ENCODE results near the gene BOC. TPM values are rescaled to one million over a fixed set of nuclear protein-coding genes. Genes with fewer than 3 reads are reported as not detected.

The BOC gene
- total and polyA plus RNA-seq, 7 experiments from 2014 or later: 0.98 TPM; not detected in 6

DNA sequence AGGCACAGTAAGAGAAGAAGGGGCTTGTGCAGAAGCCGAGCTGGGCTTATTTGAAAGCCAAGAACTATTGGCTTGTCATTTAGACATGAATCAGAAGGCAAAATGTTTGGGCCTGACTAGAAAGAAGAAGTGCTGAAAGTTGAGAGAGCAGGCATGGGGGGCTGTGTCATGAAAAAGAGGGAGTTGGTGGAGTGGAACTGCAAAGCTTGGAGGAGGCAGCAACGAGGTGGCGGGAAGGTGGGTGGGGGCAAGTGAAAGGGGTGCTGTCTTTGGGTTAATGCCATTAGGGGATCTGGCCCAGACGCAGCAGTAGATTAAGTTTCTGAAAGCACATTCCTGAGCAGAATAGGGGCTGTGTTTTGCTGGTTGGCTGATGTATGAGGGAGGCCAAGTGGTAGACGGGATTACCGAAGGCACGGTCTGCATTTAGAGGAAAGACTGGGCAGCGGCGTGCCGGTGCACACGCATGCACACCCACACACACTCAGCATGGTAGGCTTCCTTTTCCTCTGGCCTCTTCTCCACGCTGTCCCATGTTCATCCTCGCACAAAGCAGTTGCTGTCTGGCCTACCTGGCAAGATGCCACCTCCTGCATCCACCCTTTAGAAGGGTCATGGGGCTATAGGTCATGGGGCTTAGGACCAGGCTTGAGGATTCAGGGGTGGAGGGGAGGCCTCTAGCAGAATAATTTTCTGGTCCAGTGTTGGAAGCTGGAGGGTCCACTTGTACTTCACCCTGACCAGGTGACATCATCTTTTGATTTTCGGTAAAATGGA lies 43.0 kb downstream of the BOC start:
- ChIA-PET POLR2A (no interaction called here), CTCF (no interaction called here)
- no peaks in the 10 kb centered on the region for H3K9me3 ChIP-seq (ENCODE audit: control insufficient read depth in 2 of 3, low read length in 3 of 3)
- H3K4me3 Mint-ChIP-seq: no peak overlapping the region
- H3K4me3 ChIP-seq (ENCODE audit: low read length): no peak overlapping the region
- H3K36me3 Mint-ChIP-seq: no peaks in the 10 kb centered on the region
- peaks cover 0 to 3% (median 0%) of the 10 kb centered on the region in 5 donors for H3K27me3 Mint-ChIP-seq
- H3K27me3 ChIP-seq (ENCODE audit: control insufficient read depth in 2 of 2, insufficient read depth in 2 of 2, low read length in 2 of 2): no peaks in the 10 kb centered on the region
- H3K27ac ChIP-seq (ENCODE audit: low read depth, low read length): no peak overlapping the region
- H3K4me1 Mint-ChIP-seq: peaks cover 0 to 4% (median 0%) of the 10 kb centered on the region in 7 donors
- no peak for DNase-seq
- no peaks in the 10 kb centered on the region for H3K9me3 Mint-ChIP-seq
- intact Hi-C loops (cut with micrococcal nuclease): no loop called here
- peak; percentile 10 for ATAC-seq
- no peaks in the 10 kb centered on the region for H3K36me3 ChIP-seq (ENCODE audit: control insufficient read depth in 2 of 3, insufficient read depth in 3 of 3, low read length in 3 of 3)
- no peak overlapping the region for H3K27ac Mint-ChIP-seq
- no peaks in the 10 kb centered on the region for H3K4me1 ChIP-seq (ENCODE audit: control insufficient read depth in 2 of 2, insufficient read depth in 2 of 2, low read length in 2 of 2)

DNA sequence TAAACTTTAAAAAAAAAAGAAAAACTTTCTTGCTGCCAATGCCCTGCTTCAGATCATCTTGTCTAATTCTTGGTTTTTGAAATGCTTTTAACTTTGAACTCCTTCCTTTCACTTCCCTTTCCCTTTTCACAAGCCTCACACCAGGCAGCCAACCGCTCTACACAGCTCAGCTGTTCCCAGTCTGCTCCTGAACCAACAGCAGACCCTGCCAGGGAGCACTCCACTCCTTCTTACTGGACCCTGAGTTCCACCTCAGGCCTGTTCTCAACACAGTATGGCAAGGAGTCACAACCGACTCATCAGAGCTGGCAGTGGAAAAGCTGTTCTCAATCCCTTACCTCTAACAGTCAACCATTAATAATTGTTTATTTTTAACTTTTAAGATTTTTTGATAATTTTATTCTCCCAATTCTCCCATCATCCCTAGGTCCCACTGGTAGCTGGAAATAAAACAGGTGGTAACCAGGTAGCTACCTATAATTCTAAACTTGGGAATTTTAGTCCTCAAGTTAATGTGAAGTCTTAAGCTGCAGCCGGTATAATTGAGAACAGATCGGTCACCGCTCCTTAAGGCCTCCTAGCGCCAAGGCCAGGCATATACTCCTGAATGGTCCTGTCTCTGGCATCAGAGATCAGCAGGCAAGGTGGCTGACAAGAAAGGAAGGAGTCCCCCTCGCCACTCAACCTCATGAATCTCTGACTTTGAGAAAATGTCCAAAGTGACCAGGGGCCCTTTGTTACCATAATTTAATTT lies 43.9 kb downstream of the BOC start:
- H3K36me3 Mint-ChIP-seq: no peaks in the 10 kb centered on the region
- no peak overlapping the region for H3K4me3 ChIP-seq (ENCODE audit: low read length)
- no peak overlapping the region for H3K4me3 Mint-ChIP-seq
- ChIA-PET CTCF (no interaction called here), POLR2A (no interaction called here)
- no peaks in the 10 kb centered on the region for H3K9me3 ChIP-seq (ENCODE audit: control insufficient read depth in 2 of 3, low read length in 3 of 3)
- peaks cover 0 to 4% (median 0%) of the 10 kb centered on the region in 7 donors for H3K4me1 Mint-ChIP-seq
- intact Hi-C loops (cut with micrococcal nuclease): no loop called here
- no peaks in the 10 kb centered on the region for H3K4me1 ChIP-seq (ENCODE audit: control insufficient read depth in 2 of 2, insufficient read depth in 2 of 2, low read length in 2 of 2)
- ATAC-seq (no peak), DNase-seq (no peak)
- H3K9me3 Mint-ChIP-seq: no peaks in the 10 kb centered on the region
- H3K27ac ChIP-seq (ENCODE audit: low read depth, low read length): no peak overlapping the region
- H3K36me3 ChIP-seq (ENCODE audit: control insufficient read depth in 2 of 3, insufficient read depth in 3 of 3, low read length in 3 of 3): no peaks in the 10 kb centered on the region
- no peak overlapping the region for H3K27ac Mint-ChIP-seq
- peaks cover 0 to 2% (median 0%) of the 10 kb centered on the region in 5 donors for H3K27me3 Mint-ChIP-seq
- H3K27me3 ChIP-seq (ENCODE audit: control insufficient read depth in 2 of 2, insufficient read depth in 2 of 2, low read length in 2 of 2): no peaks in the 10 kb centered on the region

DNA sequence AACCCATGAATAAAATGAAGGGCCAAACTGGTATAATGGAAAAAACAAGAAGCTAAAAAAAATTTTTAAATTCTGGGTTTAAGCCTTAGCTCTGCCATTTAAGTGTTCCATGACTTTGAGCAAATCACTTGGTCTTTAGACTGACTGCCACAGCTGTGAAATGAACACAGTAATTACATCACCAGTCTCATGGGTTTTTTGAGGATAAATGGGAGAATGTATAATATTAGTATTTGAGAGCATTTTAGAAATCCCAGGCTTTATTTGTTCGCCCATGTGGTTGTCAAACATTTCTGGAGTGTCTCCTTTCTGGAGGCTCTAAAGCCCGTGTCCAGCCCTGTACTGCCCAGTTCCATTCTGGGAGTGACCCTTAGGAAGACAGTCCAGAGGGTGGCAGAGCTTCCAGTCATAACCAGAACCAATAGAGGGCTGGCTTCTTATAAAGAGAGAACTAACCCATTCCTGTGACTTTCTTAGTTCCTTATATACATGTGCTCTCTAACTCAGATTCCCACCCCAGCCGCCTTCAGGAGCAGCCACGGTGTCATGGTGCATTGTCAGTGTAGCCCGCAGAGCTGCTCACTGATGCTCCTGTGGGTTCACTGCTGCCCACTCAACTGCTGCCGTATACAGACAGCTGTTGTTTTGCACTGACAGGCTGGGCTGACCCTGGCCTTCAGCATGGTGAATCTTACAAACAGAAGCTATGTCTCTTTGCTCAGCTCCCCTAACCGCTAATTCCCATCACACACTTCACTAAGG lies 44.7 kb downstream of the BOC start:
- Mint-ChIP-seq H3K4me3 (no peak overlapping the region), H3K27me3 (peaks cover 0 to 2% (median 0%) of the 10 kb centered on the region in 5 donors), H3K36me3 (no peaks in the 10 kb centered on the region), H3K27ac (no peak overlapping the region), H3K4me1 (peaks cover 0 to 4% (median 0%) of the 10 kb centered on the region in 7 donors), H3K9me3 (no peaks in the 10 kb centered on the region)
- ATAC-seq (no peak), DNase-seq (no peak)
- CTCF ChIA-PET: no interaction called here
- Histone ChIP-seq H3K9me3 (ENCODE audit: control insufficient read depth in 2 of 3, low read length in 3 of 3) (no peaks in the 10 kb centered on the region), H3K4me1 (ENCODE audit: control insufficient read depth in 2 of 2, insufficient read depth in 2 of 2, low read length in 2 of 2) (no peaks in the 10 kb centered on the region), H3K4me3 (ENCODE audit: low read length) (no peak overlapping the region), H3K27ac (ENCODE audit: low read depth, low read length) (no peak overlapping the region), H3K27me3 (ENCODE audit: control insufficient read depth in 2 of 2, insufficient read depth in 2 of 2, low read length in 2 of 2) (no peaks in the 10 kb centered on the region), H3K36me3 (ENCODE audit: control insufficient read depth in 2 of 3, insufficient read depth in 3 of 3, low read length in 3 of 3) (no peaks in the 10 kb centered on the region)
- POLR2A ChIA-PET: interaction anchor here (0.9 kb wide), 1 partner anchor 16 kb away, joined by 3 read pairs; no protein-coding TSS in a partner anchor
- intact Hi-C loops (cut with micrococcal nuclease): no loop called here

DNA sequence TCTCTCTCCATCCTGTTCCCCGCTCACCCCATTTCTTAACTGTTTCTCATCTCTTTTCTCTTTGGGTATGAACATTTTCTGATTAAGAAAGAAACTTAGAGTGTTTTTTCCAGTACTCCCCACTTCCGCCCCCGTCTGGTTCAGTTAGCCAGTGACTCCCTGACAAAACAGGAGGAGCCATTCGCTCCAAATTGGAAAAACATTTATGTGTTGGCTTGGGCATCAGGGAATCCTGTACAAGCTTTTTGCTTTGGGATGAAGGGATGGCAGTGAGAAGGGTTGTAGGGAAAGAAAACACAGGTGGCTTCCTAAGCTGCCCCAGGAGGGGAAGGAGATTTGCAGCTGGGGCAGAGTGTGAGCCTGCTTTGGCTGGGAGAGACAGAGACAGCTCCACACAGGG lies 47.0 kb downstream of the BOC start:
- Mint-ChIP-seq H3K36me3 (no peaks in the 10 kb centered on the region), H3K4me3 (no peak overlapping the region), H3K4me1 (peaks cover 0 to 4% (median 0%) of the 10 kb centered on the region in 7 donors), H3K27ac (no peak overlapping the region), H3K9me3 (no peaks in the 10 kb centered on the region), H3K27me3 (peaks cover 0 to 10% (median 0%) of the 10 kb centered on the region in 5 donors)
- ChIA-PET POLR2A (no interaction called here), CTCF (no interaction called here)
- ATAC-seq: no peak
- H3K9me3 ChIP-seq (ENCODE audit: control insufficient read depth in 2 of 3, low read length in 3 of 3): no peaks in the 10 kb centered on the region
- H3K27ac ChIP-seq (ENCODE audit: low read depth, low read length): no peak overlapping the region
- no peaks in the 10 kb centered on the region for H3K4me1 ChIP-seq (ENCODE audit: control insufficient read depth in 2 of 2, insufficient read depth in 2 of 2, low read length in 2 of 2)
- H3K27me3 ChIP-seq (ENCODE audit: control insufficient read depth in 2 of 2, insufficient read depth in 2 of 2, low read length in 2 of 2): no peaks in the 10 kb centered on the region
- DNase-seq: no peak
- H3K4me3 ChIP-seq (ENCODE audit: low read length): no peak overlapping the region
- intact Hi-C loops (cut with micrococcal nuclease): no loop called here
- H3K36me3 ChIP-seq (ENCODE audit: control insufficient read depth in 2 of 3, insufficient read depth in 3 of 3, low read length in 3 of 3): no peaks in the 10 kb centered on the region

DNA sequence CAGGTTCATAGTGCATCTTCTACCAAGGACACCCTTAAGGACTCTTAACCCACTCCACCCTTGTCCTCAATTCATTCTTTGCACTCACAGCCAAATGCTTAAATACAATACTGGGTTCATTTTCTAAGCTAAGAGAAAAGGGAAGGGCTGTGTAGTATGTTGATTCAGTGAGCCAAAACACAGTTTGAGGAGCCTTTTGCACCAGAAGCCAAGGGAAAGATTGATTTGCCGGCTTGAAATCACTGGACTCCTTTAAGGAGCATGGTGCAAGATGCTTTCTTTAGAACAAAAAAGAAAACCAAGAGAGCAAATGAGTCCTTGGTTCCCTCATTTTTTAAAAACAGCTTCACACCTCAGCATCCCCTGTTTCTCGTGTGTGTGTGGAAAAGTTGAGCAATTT lies 47.8 kb downstream of the BOC start:
- Mint-ChIP-seq H3K27ac (no peak overlapping the region), H3K4me1 (peaks cover 0 to 3% (median 0%) of the 10 kb centered on the region in 7 donors), H3K36me3 (no peaks in the 10 kb centered on the region), H3K4me3 (no peak overlapping the region), H3K27me3 (peaks cover 0 to 12% (median 0%) of the 10 kb centered on the region in 5 donors), H3K9me3 (no peaks in the 10 kb centered on the region)
- Histone ChIP-seq H3K36me3 (ENCODE audit: control insufficient read depth in 2 of 3, insufficient read depth in 3 of 3, low read length in 3 of 3) (no peaks in the 10 kb centered on the region), H3K4me1 (ENCODE audit: control insufficient read depth in 2 of 2, insufficient read depth in 2 of 2, low read length in 2 of 2) (no peaks in the 10 kb centered on the region), H3K27ac (ENCODE audit: low read depth, low read length) (no peak overlapping the region), H3K9me3 (ENCODE audit: control insufficient read depth in 2 of 3, low read length in 3 of 3) (no peaks in the 10 kb centered on the region), H3K27me3 (ENCODE audit: control insufficient read depth in 2 of 2, insufficient read depth in 2 of 2, low read length in 2 of 2) (no peaks in the 10 kb centered on the region), H3K4me3 (ENCODE audit: low read length) (no peak overlapping the region)
- ATAC-seq: no peak
- POLR2A ChIA-PET: no interaction called here
- no peak for DNase-seq
- intact Hi-C loops (cut with micrococcal nuclease): no loop called here
- CTCF ChIA-PET: no interaction called here

DNA sequence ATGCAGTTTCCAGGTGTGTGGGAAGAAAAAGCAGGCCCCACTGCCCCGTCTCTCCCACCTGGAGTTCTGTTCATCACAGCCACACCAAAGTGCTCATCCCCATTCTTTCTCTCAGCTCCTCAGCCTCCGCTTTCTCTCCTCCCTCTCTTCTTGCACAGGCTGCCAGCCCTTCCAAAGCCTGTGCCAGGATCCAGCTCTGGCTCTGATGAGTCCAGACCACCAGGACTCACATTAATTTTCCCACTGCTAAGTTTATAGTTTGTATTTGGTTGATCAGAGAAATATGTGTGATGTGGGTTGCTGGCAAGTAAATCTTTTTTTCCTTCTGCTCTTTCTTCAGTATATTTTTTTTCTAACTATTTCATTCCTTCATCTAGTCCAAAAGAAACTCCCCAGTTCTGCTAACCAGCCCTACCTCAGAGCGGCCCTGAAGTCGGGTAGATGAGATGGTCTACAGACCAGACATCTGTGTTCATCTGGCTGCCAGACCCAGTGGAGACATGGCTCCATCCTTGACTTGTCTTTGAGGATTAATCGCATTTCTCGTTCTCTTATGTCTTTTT lies 49.8 kb downstream of the BOC start:
- CTCF ChIA-PET: interaction anchor here (0.7 kb wide), 1 partner anchor 648 kb away, joined by 3 read pairs; no protein-coding TSS in a partner anchor
- Mint-ChIP-seq H3K36me3 (no peaks in the 10 kb centered on the region), H3K4me3 (no peak overlapping the region), H3K27me3 (peaks cover 0 to 14% (median 0%) of the 10 kb centered on the region in 5 donors), H3K4me1 (no peaks in the 10 kb centered on the region), H3K9me3 (no peaks in the 10 kb centered on the region), H3K27ac (no peak overlapping the region)
- Histone ChIP-seq H3K9me3 (ENCODE audit: control insufficient read depth in 2 of 3, low read length in 3 of 3) (no peaks in the 10 kb centered on the region), H3K4me1 (ENCODE audit: control insufficient read depth in 2 of 2, insufficient read depth in 2 of 2, low read length in 2 of 2) (no peaks in the 10 kb centered on the region), H3K27ac (ENCODE audit: low read depth, low read length) (no peak overlapping the region), H3K27me3 (ENCODE audit: control insufficient read depth in 2 of 2, insufficient read depth in 2 of 2, low read length in 2 of 2) (no peaks in the 10 kb centered on the region), H3K36me3 (ENCODE audit: control insufficient read depth in 2 of 3, insufficient read depth in 3 of 3, low read length in 3 of 3) (no peaks in the 10 kb centered on the region), H3K4me3 (ENCODE audit: low read length) (no peak overlapping the region)
- intact Hi-C loops (cut with micrococcal nuclease): no loop called here
- POLR2A ChIA-PET: no interaction called here
- DNase-seq (no peak), ATAC-seq (no peak)

All from naive thymus-derived CD4-positive, alpha-beta T cell (primary cell).